ENCODE results near the gene MAST4.

Gene MAST4

GRCh38 chr5:66595756-66596635 lies at the start of gene MAST4:
TSS of gene MAST4 (plus strand) at chr5:66596393. CDS start at chr5:66596656, 263 bp downstream.
- no peak for DNase-seq (ENCODE audit: extremely low read depth in 1 of 2, low read depth in 1 of 2)

GRCh38 chr5:66546541-66546940 lies 49.7 kb upstream of the MAST4 start:
- no peak for DNase-seq (ENCODE audit: extremely low read depth in 1 of 2, low read depth in 1 of 2)

- no peak for DNase-seq (ENCODE audit: extremely low read depth in 1 of 2, low read depth in 1 of 2)
Measured at GRCh38 chr5:66551338-66551737, 44.9 kb upstream of the MAST4 start.

GRCh38 chr5:66551945-66552344 lies 44.2 kb upstream of the MAST4 start:
- no peak for DNase-seq (ENCODE audit: extremely low read depth in 1 of 2, low read depth in 1 of 2)

GRCh38 chr5:66553368-66553912 lies 42.8 kb upstream of the MAST4 start:
- no peak for DNase-seq (ENCODE audit: extremely low read depth in 1 of 2, low read depth in 1 of 2)

GRCh38 chr5:66553916-66554575 lies 42.1 kb upstream of the MAST4 start:
- DNase-seq (ENCODE audit: extremely low read depth in 1 of 2, low read depth in 1 of 2) = no peak

- DNase-seq (ENCODE audit: extremely low read depth in 1 of 2, low read depth in 1 of 2) = no peak
Measured at GRCh38 chr5:66554884-66555283, 41.3 kb upstream of the MAST4 start.

- no peak for DNase-seq (ENCODE audit: extremely low read depth in 1 of 2, low read depth in 1 of 2)
Measured at GRCh38 chr5:66558560-66558959, 37.6 kb upstream of the MAST4 start.

GRCh38 chr5:66560371-66560770 lies 35.8 kb upstream of the MAST4 start:
- no peak for DNase-seq (ENCODE audit: extremely low read depth in 1 of 2, low read depth in 1 of 2)

- DNase-seq (ENCODE audit: extremely low read depth in 1 of 2, low read depth in 1 of 2) = no peak
Measured at GRCh38 chr5:66561256-66561990, 34.8 kb upstream of the MAST4 start.

- DNase-seq (ENCODE audit: extremely low read depth in 1 of 2, low read depth in 1 of 2) = no peak
Measured at GRCh38 chr5:66565878-66566277, 30.3 kb upstream of the MAST4 start.

GRCh38 chr5:66567474-66567873 lies 28.7 kb upstream of the MAST4 start:
- no peak for DNase-seq (ENCODE audit: extremely low read depth in 1 of 2, low read depth in 1 of 2)

- DNase-seq (ENCODE audit: extremely low read depth in 1 of 2, low read depth in 1 of 2) = no peak
Measured at GRCh38 chr5:66570201-66570600, 26.0 kb upstream of the MAST4 start.

- DNase-seq (ENCODE audit: extremely low read depth in 1 of 2, low read depth in 1 of 2) = no peak
Measured at GRCh38 chr5:66573733-66574132, 22.5 kb upstream of the MAST4 start.

- no peak for DNase-seq (ENCODE audit: extremely low read depth in 1 of 2, low read depth in 1 of 2)
Measured at GRCh38 chr5:66582499-66583165, 13.6 kb upstream of the MAST4 start.

GRCh38 chr5:66585291-66585690 lies 10.9 kb upstream of the MAST4 start:
- no peak for DNase-seq (ENCODE audit: extremely low read depth in 1 of 2, low read depth in 1 of 2)

- DNase-seq (ENCODE audit: extremely low read depth in 1 of 2, low read depth in 1 of 2) = no peak
Measured at GRCh38 chr5:66587771-66588170, 8.4 kb upstream of the MAST4 start.

- no peak for DNase-seq (ENCODE audit: extremely low read depth in 1 of 2, low read depth in 1 of 2)
Measured at GRCh38 chr5:66596636-66597182, 516 bp downstream of the MAST4 start.

GRCh38 chr5:66597183-66597757 lies 1.1 kb downstream of the MAST4 start:
- no peak for DNase-seq (ENCODE audit: extremely low read depth in 1 of 2, low read depth in 1 of 2)

GRCh38 chr5:66602621-66603020 lies 6.4 kb downstream of the MAST4 start:
- DNase-seq (ENCODE audit: extremely low read depth in 1 of 2, low read depth in 1 of 2) = no peak
